LHCN-M2 (cell line): ENCODE measurements around the gene JMJD1C. TPM values are rescaled to one million over a fixed set of nuclear protein-coding genes. Genes with fewer than 3 reads are reported as not detected.
"Not testable (repeated sequence)": the region's sequence is repeated elsewhere in the genome, so short reads cannot be mapped to it uniquely, and the experiment has no call there.

Source experiments
- DNase-seq: peaks from one replicate; pipeline ENCODE4 v3.0.0-alpha.2; 2012; ENCODE audit warnings: low read depth
- total RNA-seq: library from RNA; depleted of rRNA; stranded (reverse); fragments of >200 nt; gene quantifications from 2 replicates; pipeline ENCODE4 v1.2.3, GENCODE V29; 2014

Gene JMJD1C
- total RNA-seq, 1 experiment from 2014 or later = 149 TPM

DNA sequence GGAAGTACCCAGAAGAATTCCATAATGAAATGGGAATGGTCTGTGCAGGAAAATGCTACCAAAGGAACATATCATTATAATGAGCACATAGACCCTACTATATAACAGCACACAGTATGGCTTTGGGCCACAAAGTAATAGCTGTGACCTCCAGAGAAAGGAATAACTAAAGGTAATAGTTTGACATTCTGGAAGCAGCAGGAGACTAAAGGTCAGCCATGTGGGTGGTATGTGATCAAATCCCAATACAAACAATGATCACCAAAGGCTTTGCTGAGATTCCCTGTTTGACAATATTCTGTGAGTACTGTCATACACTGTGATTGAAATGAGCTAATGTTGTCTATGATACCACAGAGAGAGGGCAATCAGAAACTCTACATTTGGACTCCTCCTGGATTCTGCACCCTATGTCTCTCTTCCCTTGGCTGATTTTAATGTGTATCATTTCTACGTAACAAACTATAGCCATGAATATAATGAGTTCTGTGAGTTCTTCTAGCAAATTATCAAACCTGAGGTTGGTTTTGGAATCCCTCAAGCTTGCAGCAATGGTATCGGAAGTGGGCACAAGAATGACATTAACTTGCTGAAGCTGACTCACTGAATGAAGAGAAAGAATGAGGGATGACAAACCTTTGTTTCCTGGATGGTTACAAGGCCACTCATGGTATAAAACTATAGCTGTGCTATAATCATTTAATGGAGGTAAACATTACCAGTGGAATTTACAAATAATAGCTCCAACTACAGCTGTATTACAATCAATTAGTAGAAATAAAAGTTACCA is 99.6 kb downstream of the JMJD1C start:
- peak; percentile 34 for DNase-seq

DNA sequence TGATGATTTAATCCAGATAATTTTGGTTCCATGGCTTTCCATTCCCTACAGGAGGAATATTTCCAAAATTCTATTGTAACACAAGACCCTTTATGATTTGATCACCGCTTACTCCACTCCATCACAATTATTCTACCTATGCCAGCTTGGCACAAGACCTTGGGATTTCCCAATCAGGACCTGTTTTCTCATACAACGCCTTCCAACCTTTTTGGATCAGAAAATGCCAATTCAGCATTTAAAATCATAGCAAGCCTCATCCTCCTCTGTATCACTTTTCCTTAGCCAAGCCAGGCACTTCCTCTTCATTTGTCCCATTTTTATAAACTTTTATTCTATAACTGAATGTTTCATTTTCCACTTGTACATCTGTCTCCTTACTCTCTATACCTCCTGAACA is 100.9 kb downstream of the JMJD1C start:
- DNase-seq = no peak

DNA sequence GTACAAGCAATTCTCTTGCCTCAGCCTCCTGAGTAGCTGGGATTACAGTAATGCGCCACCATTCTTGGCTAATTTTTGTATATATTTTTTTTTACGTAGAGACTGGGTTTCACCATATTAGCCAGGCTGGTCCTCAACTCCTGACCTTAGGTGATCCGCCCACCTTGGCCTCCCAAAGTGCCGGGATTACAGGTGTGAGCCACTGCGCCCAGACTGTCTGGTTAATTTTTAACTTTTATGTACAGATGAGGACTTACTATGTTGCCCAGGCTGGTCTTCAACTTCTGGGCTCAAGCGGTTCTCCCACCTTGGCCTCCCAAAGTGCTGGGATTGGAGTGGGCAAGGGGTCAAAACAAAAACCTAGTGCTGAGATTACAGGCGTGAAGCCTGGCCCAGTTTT is 101.8 kb downstream of the JMJD1C start:
- no peak for DNase-seq

DNA sequence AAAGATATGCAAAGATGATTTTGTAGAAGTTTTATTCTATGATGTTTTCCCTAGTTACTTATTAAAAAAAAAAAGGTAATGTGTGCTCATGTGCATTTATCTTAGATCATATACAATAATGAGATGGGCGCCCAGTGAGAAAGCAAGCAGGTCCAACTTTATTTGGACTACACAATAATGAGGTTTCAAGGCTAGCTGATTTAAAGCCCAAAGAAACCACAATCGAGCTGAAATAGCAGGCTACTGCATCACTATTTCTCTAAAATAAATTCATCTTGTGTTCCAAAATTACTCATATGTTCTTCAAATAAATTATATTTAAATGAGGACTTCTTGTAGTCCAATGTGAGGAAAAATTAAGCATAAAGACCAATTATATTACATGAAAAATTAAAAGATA is 110.1 kb downstream of the JMJD1C start:
- DNase-seq = no peak

DNA sequence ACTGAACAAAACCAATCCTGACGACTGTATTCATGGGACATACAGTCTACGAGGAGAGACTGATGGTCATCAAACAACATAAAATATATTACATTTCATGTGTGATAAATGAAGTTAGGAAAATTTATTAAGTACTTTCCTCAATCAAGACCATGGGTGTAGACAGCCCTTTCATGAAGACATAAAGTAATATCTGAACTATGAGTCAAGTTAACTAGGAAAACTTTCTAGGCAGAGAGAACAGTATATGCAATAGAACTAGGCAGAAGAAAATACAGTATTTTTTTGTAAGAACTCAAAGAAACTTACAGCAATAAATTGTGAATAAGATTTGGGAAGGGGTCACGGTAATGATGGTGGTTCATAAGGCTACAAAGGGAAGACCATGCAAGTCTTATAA is 112.8 kb downstream of the JMJD1C start:
- no peak for DNase-seq

DNA sequence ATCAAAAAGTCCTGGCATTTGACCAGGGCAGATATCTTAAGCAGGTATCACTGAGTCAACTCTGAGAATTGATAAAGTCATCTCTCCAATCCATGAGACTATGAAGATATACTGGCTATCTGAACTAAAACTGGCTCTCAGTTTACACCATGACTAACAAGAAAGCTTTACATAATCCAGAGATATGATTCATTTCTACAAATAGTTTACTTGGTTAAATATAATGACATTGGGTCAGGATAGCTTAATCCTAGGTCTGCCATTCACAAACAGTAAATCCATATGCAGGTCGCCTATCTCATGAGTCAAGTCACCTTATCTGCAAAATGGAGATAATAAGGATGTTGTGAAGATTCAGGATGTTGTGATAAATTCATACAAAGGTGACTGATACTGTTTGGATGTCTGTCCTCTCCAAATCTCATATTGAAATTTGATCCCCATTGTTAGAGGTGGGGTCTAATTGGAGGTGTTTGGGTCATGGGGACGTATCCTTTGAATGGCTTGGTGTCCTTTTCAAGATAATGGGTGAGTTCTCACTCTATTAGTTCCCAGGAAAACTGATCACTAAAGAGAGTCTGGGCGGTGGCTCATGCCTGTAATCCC is 117.4 kb downstream of the JMJD1C start:
- DNase-seq = peak; percentile 18

DNA sequence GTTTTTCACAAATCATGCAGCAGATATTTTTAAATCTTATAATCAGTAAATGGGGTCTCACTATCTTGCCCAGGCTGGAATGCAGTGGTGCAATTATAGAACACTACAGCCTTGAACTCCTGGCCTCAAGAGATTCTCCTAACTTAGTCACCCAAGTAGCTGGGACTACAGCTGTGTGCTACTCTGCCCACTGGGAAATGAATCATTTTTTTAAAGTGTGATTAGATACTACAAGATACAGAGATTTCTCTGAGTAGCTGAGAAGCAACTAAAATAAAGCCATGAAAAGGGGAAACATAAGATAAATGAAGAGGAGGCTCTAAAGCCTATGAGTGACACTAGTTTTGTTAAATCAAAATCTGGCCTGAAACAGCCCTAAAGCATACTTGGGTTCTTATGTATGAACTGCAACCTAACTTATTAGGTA is 119.7 kb downstream of the JMJD1C start:
- DNase-seq = peak; percentile 72

DNA sequence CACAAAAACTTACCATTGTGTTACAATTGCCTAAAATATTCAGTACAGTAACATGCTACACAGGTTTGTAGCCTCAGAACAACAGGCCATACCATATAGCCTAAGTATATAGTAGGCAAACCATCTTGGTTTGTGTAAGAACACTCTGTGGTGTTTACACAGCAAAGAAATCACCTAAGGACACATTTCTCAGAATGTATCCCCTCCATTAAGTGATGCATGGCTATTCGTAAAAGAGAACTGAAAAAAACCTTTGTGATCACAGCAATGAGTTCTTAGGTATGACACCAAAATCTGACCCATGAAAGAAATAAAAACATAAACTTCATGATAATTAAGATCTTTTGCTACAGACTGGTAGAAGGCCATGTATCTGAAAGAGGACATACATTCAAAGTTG is 121.5 kb downstream of the JMJD1C start:
- DNase-seq = no peak

DNA sequence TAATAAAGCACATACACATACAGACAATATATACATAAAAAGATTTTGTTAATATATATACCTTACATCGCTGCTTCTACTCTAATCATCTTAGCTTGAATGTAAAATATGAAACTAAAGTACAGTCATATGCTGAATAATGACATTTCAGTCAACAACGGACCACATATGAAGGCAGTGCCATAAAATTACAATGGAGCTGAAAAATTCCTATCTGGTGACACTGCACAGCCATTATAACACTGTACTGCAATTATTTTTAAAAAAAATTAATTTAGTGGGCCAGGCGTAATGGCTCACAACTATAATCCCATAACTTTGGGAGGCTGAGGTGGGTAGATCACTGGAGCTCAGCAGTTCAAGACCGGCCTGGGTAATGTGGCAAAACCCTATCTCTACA is 122.3 kb downstream of the JMJD1C start:
- DNase-seq = no peak

DNA sequence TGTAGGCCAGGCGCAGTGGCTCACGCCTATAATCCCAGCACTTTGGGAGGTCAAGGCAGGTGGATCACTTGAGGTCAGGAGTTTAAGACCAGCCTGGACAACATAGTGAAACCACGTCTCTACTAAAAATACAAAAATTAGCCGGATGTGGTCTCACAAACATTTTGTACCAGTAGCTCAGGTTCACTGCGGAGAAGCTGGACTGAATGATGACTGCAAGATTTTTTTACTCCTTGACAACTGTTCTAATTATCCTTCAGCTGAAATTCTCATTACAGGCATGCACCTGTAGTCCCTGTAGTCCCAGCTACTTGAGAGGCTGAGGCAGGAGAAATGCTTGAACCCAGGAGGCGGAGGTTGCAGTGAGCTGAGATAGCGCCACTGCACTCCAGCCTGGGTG is 126.1 kb downstream of the JMJD1C start:
- DNase-seq = not testable (repeated sequence)

DNA sequence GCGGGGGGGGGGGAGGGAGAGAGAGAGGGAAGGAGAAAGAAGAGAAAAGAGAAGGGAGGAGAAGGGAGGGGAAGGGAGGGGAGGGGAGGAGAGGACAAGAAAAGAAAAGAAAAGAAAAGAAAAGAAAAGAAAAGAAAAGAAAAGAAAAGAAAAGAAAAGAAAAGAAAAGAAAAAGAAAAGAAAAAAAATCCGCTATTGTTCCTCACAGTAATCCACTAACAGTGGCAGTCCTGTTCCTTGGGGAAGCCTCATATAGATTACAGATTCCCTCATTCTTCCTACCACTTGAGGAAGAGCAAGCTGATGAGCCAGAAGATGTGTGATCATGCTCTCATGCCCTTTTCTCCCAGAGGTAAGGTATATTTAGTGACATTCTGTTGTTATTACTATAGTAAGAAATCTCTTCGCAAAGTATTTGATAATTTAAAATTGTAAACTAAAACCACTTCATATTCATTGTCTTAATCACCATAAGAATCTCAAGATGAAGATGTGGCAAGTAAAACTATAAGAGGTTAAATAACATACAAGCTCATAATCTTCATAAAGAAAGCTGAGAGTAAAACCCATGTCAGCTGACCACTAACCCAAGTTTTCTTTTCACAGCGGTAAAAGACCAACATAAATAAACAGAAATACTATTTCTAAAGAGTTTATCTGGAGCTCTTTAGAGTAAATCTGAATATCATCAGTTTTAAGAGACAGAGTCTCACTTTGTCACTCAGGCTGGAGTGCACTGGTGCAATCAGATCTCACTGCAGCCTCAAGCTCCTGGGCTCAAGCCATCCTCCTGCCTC is 128.1 kb downstream of the JMJD1C start:
- DNase-seq = no peak

DNA sequence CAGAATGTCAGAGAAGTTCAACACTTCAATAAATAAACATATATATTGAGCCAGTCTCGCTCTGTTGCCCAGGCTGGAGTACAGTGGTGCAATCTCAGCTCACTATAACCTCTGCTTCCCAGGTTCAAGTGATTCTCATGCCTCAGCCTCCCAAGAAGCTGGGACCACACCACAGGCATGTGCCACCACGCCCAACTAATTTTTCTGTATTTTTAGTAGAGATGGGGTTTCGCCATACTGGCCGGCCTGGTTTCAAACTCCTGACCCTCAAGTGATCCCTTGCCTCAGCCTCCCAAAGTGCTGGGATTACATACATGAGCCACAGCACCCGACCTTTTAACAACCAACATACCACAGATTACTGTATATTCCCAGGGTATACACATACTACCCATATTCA is 134.2 kb downstream of the JMJD1C start:
- peak; percentile 8 for DNase-seq

DNA sequence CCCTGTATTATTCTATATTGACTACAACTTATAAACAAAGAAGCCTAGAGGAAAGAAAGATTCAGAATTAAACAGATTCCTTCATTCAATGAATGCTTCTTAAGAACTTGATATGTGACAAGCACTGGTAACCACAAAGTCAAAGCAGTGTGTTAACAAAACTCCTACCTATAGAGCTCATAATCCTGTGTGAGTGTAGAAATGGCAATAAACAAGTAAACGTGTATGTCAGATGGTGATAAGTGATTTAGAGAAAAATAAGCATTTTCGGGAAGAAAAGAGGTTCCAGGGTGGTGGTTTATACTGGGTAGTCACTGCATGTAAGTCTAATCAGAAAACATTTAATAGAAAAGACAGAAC is 141.3 kb downstream of the JMJD1C start:
- DNase-seq = no peak

DNA sequence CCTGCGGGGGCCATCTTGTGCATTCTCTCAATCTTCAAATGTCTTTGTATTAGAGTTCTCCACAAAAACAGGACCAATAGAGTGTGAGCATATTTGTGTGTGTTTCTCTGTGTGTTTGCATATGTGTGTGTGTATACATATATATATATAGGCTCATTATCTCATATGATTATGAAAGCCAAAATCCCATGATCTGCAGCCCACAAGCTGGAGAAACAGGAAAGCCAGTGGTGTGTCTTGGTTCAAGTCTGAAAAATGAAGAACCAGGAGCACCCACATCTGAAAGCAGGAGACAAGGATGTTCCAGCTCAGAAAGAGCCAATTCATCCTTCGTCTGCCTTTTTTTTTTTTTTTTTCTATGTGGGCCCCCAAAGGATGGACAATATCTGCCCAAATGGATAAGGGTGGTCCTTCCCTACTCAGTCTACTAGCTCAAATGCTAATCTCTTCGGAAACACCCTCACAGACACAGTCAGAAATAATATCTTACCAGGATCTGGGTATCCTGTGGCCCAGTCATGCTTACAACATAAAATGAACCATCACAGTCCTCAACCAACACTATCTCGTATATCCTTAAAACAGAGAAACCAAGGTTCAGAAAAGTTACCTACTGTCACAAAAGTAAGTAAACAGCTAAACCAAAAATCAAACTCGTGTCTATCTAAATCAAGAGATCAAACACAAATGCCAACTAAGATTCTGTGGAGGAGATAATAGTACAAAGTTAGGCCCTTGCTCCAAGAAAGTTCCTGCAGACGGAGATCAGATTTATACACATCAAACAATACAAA is 141.9 kb downstream of the JMJD1C start:
- DNase-seq = no peak

DNA sequence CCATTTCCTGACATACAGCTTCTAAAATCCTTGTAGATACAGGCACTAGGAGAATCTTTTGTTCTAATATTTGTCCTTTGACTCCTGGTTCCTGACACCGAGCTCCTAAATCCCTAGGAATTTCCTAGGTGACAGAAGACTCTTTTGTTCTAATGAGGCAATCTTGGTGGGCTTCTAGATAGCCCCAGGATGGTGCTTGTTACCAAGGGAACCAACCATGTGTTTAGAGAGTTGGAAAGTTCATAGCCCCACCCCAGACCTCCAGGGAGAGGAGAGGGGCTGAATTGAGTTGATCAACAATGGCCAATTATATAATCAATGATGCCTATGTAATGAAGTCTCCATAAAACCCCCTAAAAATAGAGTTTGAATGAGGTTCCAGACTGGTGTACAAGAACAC is 145.1 kb downstream of the JMJD1C start:
- DNase-seq = no peak

DNA sequence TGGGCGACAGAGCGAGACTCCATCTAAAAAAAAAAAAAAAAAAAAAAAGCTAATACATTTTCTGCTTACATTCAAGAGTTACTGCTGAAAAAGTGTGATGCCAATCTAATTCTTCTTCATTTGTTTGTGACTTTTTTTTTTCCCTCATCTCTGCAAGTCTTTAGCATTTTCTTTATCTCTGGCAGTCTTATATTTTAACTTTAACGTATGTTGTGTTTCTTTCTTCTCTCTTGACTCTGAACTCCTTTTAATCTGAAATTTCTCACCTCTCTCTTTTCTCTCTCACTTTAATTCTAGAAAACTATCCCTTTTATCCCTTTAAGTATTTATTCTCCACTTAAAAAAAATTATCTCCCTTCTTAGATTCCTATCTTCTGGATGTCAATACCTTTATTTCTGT is 146.5 kb downstream of the JMJD1C start:
- DNase-seq = no peak

DNA sequence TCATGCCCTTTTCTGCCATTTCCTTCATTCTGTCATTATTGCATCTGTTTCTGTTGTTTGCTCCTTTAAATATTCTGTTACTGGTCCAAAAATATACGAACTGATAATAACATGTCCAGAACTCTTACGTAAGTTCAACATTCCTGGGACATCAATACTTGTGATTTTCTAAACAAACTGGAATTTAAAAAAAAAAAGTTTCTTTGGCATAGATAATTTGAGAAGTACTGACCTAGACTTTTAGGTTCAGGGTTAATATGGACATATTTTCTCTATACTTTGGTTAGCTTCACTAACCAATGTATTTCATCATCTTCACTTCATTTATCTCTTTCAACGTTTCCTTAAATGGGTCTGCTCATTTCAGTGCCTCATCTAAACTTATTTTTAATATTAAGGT is 147.3 kb downstream of the JMJD1C start:
- no peak for DNase-seq

DNA sequence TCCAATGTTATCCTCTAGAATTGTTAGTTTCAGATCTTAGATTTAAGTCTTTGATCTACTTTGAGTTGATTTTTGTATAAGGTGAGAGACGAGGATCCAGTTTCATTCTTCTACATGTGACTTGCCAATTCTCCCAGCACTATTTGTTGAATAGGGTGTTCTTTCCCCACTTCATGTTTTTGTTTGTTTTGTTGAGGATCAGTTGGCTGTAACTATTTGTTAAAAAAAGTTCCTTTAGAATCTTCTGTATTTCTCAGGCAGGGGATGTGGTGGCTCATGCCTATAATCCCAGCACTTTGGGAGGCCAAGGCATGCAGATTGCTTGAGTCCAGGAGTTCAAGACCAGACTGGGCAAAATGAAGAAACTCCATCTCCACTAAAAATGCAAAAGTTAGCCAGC is 151.8 kb downstream of the JMJD1C start:
- DNase-seq = no peak

DNA sequence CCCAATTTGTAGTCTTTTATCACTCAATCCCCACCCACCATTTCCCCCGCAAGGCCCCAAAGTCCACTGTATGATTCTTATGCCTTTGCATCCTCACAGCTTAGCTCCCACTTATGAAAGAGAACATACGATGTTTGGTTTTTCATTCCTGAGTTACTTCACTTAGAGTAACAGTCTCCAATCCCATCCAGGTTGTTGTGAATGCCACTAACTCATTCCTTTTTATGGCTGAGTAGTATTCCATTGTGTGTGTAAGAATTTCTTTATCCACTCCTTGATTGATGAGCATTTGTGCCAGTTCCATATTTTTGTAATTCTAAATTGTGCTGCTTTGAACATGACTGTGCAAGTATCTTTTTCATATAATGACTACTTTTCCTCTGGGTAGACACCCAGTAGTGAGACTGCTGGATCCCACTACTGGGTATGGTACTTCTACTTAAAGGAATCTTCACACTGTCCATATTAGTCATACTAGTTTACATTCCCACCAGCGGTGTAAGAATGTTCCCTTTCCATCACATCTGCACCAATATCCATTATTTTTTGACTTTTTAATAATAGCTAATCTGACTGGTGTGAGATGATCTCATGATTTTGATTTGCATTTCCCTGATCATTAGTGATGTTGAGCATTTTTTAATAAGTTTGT is 152.6 kb downstream of the JMJD1C start:
- no peak for DNase-seq

DNA sequence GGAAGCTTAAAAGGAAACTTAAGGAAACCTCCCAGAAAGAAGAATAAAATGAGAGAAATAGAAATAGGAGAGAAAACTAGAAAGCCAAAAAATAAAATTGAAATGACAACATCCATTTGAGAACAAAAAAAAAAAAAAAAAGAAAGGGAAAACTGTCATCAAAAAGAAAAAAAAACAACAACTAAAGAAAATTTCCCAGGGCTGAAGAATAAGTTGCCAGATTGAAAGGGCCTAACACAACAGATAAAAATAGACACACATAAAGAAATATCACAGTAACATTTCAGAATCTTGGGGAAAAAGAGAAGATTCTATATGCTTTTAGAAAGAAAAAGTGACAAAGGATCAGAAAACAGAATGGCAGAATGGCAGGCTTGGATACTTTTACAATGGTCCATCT is 157.1 kb downstream of the JMJD1C start:
- no peak for DNase-seq

DNA sequence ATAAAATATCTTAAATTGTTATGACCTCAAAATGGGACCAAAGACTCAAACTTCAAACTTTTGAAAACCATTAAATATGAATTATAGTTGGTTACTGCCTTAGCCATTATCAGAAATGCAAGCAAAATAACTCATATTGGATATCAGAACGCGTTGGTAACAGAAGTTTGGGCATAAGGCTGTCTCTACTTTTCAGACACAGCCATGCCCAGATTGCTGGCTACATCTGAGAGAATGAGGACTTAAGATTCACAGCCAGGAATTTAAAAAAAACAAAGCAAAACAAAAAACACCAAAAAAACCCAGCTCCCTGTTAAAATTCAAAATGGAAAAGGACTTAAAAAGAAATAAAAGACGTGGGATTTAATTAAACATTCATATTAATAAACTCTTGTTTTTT is 161.6 kb downstream of the JMJD1C start:
- no peak for DNase-seq
